ENCODE data around the gene ZBTB16. TPM values are rescaled to one million over a fixed set of nuclear protein-coding genes. Genes with fewer than 3 reads are reported as not detected.

The ZBTB16 gene
- total and polyA plus RNA-seq, 8 donors: 7.9 to 318 (median 55.3) TPM

DNA sequence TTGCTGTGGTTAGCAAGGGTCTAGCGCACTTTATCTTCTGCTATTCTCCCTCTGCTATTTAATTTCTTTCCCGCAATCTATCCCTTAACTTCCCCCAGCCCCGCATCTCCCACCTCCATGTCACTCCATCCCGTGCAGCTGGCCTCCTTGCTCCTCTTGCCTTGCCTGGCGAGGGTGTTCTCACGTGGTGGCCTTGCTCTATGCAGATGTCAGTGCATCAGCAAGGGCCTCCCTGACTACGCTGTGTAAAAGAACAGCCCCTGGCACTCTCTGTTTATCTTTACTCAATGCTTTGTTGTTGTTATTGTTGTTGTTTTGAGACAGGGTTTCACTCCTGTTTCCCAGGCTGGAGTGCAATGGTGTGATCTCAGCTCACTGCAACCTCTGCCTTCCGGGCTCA lies 122.2 kb downstream of the ZBTB16 start:
- Histone ChIP-seq H3K27ac (peak overlapping the region in 4 of 5 donors; percentile 92 to 99 (median 96)), H3K9me3 (no peaks in the 10 kb centered on the region), H3K4me1 (peaks cover 64 to 98% (median 72%) of the 10 kb centered on the region in 4 donors), H3K4me3 (peak overlapping the region in 1 of 4 donors; percentile 27), H3K36me3 (peaks cover 2 to 13% (median 5%) of the 10 kb centered on the region in 4 donors), H3K27me3 (no peaks in the 10 kb centered on the region)
- 89 to 94% (median 92%) methylated on average over 8 of the region's 8 CpGs for WGBS, 5 donors
- intact Hi-C loops (cut with DNase I; ENCODE audit: low total_unique reads): loop anchor here (10.0 kb wide), 1 partner anchor 117 kb away; no protein-coding TSS in a partner anchor
- TF ChIP-seq POLR2AphosphoS5 (IDR thresholded peaks at IDR 0.05) (peak in 1 of 3 donors; percentile 13), POLR2A (IDR thresholded peaks at IDR 0.05) (no peak)
- no peak for DNase-seq

DNA sequence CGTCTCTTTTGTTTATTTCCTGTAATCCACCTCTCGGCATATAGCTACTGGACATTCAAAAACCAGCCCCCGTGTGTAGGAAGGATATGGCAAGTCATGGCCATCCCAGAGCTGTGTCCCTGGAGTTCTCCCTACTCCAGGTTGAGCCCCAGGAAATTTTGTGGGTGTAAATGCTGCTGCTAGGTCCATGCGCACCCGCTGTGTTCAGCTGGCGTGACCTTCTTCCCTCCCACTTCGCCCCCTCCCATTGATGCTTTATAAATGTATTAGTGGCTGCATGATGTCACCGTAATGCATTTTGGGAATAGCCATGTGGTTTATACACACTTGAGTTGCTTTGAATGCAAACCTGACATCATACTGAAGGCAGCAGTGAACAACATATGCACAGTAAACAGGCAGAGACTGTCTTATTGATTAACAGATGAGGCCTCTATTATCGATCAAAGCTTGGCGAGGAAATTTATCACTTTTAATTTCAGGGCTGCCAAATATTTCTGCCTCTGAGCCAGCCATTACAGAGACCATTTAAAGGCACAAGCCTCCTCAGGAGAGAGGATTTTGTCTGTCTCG lies 123.0 kb downstream of the ZBTB16 start:
- 81 to 87% (median 85%) methylated on average over 11 of the region's 11 CpGs for WGBS, 5 donors
- Histone ChIP-seq H3K4me1 (peaks cover 55 to 95% (median 64%) of the 10 kb centered on the region in 4 donors), H3K9me3 (no peaks in the 10 kb centered on the region), H3K36me3 (peaks cover 11 to 21% (median 13%) of the 10 kb centered on the region in 4 donors), H3K27me3 (no peaks in the 10 kb centered on the region), H3K4me3 (no peak overlapping the region), H3K27ac (peak overlapping the region in 4 of 5 donors; percentile 92 to 99 (median 96))
- peak in 1 of 2 donors; percentile 76 for DNase-seq
- intact Hi-C loops (cut with DNase I; ENCODE audit: low total_unique reads): loop anchor here (10.0 kb wide), 1 partner anchor 118 kb away; no protein-coding TSS in a partner anchor
- TF ChIP-seq EP300 (IDR thresholded peaks at IDR 0.05) (peak; percentile 34), POLR2A (IDR thresholded peaks at IDR 0.05) (no peak), POLR2AphosphoS5 (IDR thresholded peaks at IDR 0.05) (peak in 1 of 3 donors; percentile 17)
- TF ChIP-seq, protein P1, sequence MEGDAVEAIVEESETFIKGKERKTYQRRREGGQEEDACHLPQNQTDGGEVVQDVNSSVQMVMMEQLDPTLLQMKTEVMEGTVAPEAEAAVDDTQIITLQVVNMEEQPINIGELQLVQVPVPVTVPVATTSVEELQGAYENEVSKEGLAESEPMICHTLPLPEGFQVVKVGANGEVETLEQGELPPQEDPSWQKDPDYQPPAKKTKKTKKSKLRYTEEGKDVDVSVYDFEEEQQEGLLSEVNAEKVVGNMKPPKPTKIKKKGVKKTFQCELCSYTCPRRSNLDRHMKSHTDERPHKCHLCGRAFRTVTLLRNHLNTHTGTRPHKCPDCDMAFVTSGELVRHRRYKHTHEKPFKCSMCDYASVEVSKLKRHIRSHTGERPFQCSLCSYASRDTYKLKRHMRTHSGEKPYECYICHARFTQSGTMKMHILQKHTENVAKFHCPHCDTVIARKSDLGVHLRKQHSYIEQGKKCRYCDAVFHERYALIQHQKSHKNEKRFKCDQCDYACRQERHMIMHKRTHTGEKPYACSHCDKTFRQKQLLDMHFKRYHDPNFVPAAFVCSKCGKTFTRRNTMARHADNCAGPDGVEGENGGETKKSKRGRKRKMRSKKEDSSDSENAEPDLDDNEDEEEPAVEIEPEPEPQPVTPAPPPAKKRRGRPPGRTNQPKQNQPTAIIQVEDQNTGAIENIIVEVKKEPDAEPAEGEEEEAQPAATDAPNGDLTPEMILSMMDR (IDR thresholded peaks at IDR 0.05): no peak

DNA sequence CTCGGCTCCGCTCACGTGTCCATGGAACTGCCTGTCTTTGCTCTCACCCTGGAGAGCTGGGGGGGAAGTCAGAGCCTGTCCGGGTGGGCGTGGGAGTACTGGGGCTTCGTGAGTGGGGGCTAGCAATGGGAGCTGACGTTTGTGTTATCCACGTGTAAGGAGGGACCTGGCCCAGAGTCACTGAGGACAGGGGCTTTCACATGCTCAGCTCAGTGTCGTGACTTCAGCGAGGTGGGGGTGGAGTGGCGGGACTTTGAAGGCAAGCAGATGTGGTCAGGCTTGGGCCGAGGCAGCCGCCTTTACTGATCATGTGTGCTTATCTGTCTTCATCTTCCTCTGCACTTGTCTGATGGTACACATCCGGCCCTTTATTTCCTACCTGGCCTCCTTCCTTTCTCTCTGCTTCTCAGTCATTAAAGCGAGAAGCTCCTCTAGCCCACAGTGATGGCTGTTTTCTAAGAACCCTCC lies 123.6 kb downstream of the ZBTB16 start:
- H3K4me3 ChIP-seq: peak overlapping the region in 1 of 4 donors; percentile 8
- H3K27ac ChIP-seq: peak overlapping the region; percentile 16 to 99 (median 95)
- peak in 1 of 3 donors; percentile 13 for TF ChIP-seq POLR2AphosphoS5 (IDR thresholded peaks at IDR 0.05)
- no peak for TF ChIP-seq EP300 (IDR thresholded peaks at IDR 0.05)
- H3K36me3 ChIP-seq: peaks cover 13 to 26% (median 18%) of the 10 kb centered on the region in 4 donors
- 62 to 68% (median 65%) methylated on average over 15 of the region's 15 CpGs for WGBS, 5 donors
- intact Hi-C loops (cut with DNase I; ENCODE audit: low total_unique reads): loop anchor here (10.0 kb wide), 1 partner anchor 118 kb away; no protein-coding TSS in a partner anchor
- H3K4me1 ChIP-seq: peaks cover 50 to 93% (median 60%) of the 10 kb centered on the region in 4 donors
- peak in 1 of 2 donors; percentile 78 for DNase-seq
- no peaks in the 10 kb centered on the region for H3K9me3 ChIP-seq
- H3K27me3 ChIP-seq: no peaks in the 10 kb centered on the region

DNA sequence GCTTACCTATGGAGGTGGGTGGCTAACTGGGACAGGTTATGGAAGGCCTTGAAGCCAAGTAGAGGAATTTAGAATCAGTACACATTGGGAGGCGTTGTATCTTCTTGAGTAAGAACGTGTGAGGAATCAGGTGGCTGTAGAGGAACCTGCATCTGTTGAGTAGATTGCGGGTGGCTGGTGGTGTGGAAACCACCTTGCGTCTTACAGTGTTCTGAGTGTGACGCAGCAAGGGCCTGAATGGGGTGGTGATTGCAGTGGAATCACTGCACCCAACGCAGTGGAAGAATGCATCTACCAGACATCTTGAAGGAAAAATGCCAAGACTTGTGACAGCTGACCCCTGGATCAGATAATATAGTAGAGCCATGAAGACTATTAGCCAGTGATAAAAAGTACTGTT lies 125.9 kb downstream of the ZBTB16 start:
- peak overlapping the region in 1 of 5 donors; percentile 99 for H3K27ac ChIP-seq
- peaks cover 13 to 48% (median 41%) of the 10 kb centered on the region in 4 donors for H3K36me3 ChIP-seq
- TF ChIP-seq, protein P1 (IDR thresholded peaks at IDR 0.05): no peak
- no peak for TF ChIP-seq EP300 (IDR thresholded peaks at IDR 0.05)
- TF ChIP-seq POLR2A (IDR thresholded peaks at IDR 0.05): no peak
- no peak for TF ChIP-seq POLR2AphosphoS5 (IDR thresholded peaks at IDR 0.05)
- H3K9me3 ChIP-seq: no peaks in the 10 kb centered on the region
- 82 to 96% (median 92%) methylated on average over 6 of the region's 6 CpGs for WGBS, 5 donors
- H3K4me3 ChIP-seq: no peak overlapping the region
- intact Hi-C loops (cut with DNase I; ENCODE audit: low total_unique reads): loop anchor here (10.0 kb wide), 1 partner anchor 121 kb away; no protein-coding TSS in a partner anchor
- H3K27me3 ChIP-seq: no peaks in the 10 kb centered on the region
- H3K4me1 ChIP-seq: peaks cover 33 to 82% (median 42%) of the 10 kb centered on the region in 4 donors
- DNase-seq: no peak

DNA sequence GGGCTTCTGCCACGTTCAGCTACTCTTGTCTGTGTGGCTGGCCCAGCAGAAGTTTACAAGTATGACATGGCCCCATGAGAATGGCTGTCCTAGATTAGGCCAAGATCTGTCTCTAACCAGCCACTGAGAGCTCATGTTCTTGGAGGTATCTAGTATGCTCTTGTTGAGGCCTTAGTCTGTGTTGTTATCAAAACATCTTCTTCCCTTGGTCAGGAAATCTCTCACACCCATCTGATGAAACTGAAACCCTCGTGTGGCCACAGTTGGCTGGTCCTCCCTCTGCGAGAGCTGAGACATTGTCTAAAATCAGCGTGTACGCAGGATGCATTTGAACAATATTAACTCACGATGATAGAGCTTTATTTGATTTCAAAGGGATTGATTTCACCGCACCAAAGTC lies 127.7 kb downstream of the ZBTB16 start:
- peak overlapping the region in 4 of 5 donors; percentile 1 to 60 (median 10) for H3K27ac ChIP-seq
- H3K4me1 ChIP-seq: peaks cover 15 to 65% (median 27%) of the 10 kb centered on the region in 4 donors
- no peak overlapping the region for H3K4me3 ChIP-seq
- peaks cover 13 to 65% (median 58%) of the 10 kb centered on the region in 4 donors for H3K36me3 ChIP-seq
- intact Hi-C loops (cut with DNase I; ENCODE audit: low total_unique reads): loop anchor here (10.0 kb wide), 1 partner anchor 122 kb away; no protein-coding TSS in a partner anchor
- no peak for DNase-seq
- H3K27me3 ChIP-seq: no peaks in the 10 kb centered on the region
- 80 to 84% (median 81%) methylated on average over 7 of the region's 7 CpGs for WGBS, 5 donors
- H3K9me3 ChIP-seq: peaks cover 0 to 4% (median 0%) of the 10 kb centered on the region in 4 donors
- TF ChIP-seq POLR2AphosphoS5 (IDR thresholded peaks at IDR 0.05): no peak
- no peak for TF ChIP-seq EP300 (IDR thresholded peaks at IDR 0.05)
- TF ChIP-seq, protein P1 (IDR thresholded peaks at IDR 0.05): no peak
- TF ChIP-seq POLR2A (IDR thresholded peaks at IDR 0.05): no peak

Measured in stomach (tissue), 9 donors.